Panc1 (cell line): ENCODE measurements around the gene TSPYL1. TPM values are rescaled to one million over a fixed set of nuclear protein-coding genes. Genes with fewer than 3 reads are reported as not detected.
A peak's percentile ranks its signal among the peaks of the same experiment; 100 is the strongest.

Experiments used
- ATAC-seq: fragments of 200-7000 bp; cut with Tn5 transposase; 2 replicates; pipeline ENCODE4 v1.9.1; 2020; ENCODE audit warnings: mild to moderate bottlenecking, moderate library complexity
- BruUV-seq: library from RNA; stranded (reverse); fragments of 400-500 nt; replicated peaks from 2 replicates; lab custom pipeline; 2021; lab: Mats Ljungman, UMichigan
- CTCF ChIA-PET: fragments of 300-600 bp; sonication (Branson Sonifier 250); formaldehyde crosslinking; loops from one replicate; lab custom pipeline; 2022; ENCODE audit warnings: antibody characterized with exemption; lab: Charles Lee
- POLR2A ChIA-PET: fragments of 300-600 bp; sonication (Branson Sonifier 250); formaldehyde crosslinking; loops from one replicate; lab custom pipeline; 2022; ENCODE audit warnings: antibody characterized with exemption; lab: Charles Lee
- DNase-seq: peaks from one replicate; pipeline ENCODE4 v3.0.0-alpha.2; 2010; ENCODE audit warnings: low read depth, low spot score
- H3K27ac ChIP-seq: 2 replicates; pipeline ENCODE4 v1.5.1; 2011; ENCODE audit warnings: mild to moderate bottlenecking, low read length, inconsistent platforms
- H3K27me3 ChIP-seq: fragments of 200-500 bp; sonication (Bioruptor generic); 2 replicates; pipeline ENCODE4 v1.6.0; 2014; ENCODE audit warnings: low read length, inconsistent platforms; ENCODE audit not compliant: control insufficient read depth, insufficient read depth
- H3K36me3 ChIP-seq: fragments of 200-500 bp; sonication (Bioruptor generic); 2 replicates; pipeline ENCODE4 v1.5.1; 2014; ENCODE audit warnings: inconsistent platforms, mild to moderate bottlenecking, low read length, moderate library complexity; ENCODE audit not compliant: control insufficient read depth, insufficient read depth
- H3K4me1 ChIP-seq: 2 replicates; pipeline ENCODE4 v1.5.1; 2011; ENCODE audit warnings: inconsistent platforms, mild to moderate bottlenecking, low read length, moderate library complexity; ENCODE audit not compliant: control insufficient read depth, insufficient read depth
- H3K4me3 ChIP-seq, 2 experiments: 2 replicates each; pipeline ENCODE4 v1.5.1; 2011 to 2012; ENCODE audit warnings: low read depth in 2 of 2, low read length in 2 of 2, mild to moderate bottlenecking in 2 of 2, inconsistent platforms in 1 of 2, moderate library complexity in 1 of 2
- H3K9me3 ChIP-seq: fragments of 200-500 bp; sonication (Bioruptor generic); 2 replicates; pipeline ENCODE4 v1.5.1; 2014; ENCODE audit warnings: low read depth, mild to moderate bottlenecking, inconsistent platforms, low read length, moderate library complexity; ENCODE audit not compliant: control insufficient read depth, insufficient read depth
- POLR2AphosphoS5 ChIP-seq: IDR thresholded peaks from 2 replicates; pipeline ENCODE4 v1.6.1; 2012; ENCODE audit warnings: mild to moderate bottlenecking, low read depth, low read length, moderate library complexity
- SIN3A ChIP-seq: IDR thresholded peaks from 2 replicates; pipeline ENCODE4 v1.6.1; 2012; ENCODE audit warnings: low read depth, mild to moderate bottlenecking, low read length, moderate library complexity, borderline replicate concordance; ENCODE audit not compliant: insufficient read depth
- TCF7L2 ChIP-seq: IDR thresholded peaks from 2 replicates; pipeline ENCODE4 v1.6.1; 2011; ENCODE audit warnings: mild to moderate bottlenecking, low read depth, low read length, inconsistent platforms
- in situ Hi-C: cut with HindIII; loops from 2 replicates; pipeline ENCODE4 v1.10.0; 2016; ENCODE audit warnings: low sequenced_read_pairs, low pct_unique_long_range_greater_than_20kb
- intact Hi-C: fragments of 100-400 bp; cut with micrococcal nuclease; formaldehyde crosslinking; loops from one replicate; pipeline ENCODE4 v1.10.0; 2022; ENCODE audit not compliant: unreplicated experiment
- total RNA-seq: library from RNA; stranded (reverse); gene quantifications from one replicate; pipeline ENCODE4 v1.2.1, GENCODE V29; 2021; ENCODE audit not compliant: unreplicated experiment
- TF ChIP-seq, protein P1 (sequence below), 2 experiments: IDR thresholded peaks; 2 replicates each; pipeline ENCODE4 v1.6.1; 2011 to 2012; ENCODE audit warnings: low read depth in 2 of 2, control low read depth in 1 of 2, low read length in 1 of 2, mild to moderate bottlenecking in 1 of 2, moderate library complexity in 1 of 2; ENCODE audit not compliant: insufficient read depth in 1 of 2
- TF ChIP-seq, protein P2 (sequence below): fragments of 450-650 bp; IDR thresholded peaks from 2 replicates; pipeline ENCODE4 v1.5.1; 2017; ENCODE audit warnings: mild to moderate bottlenecking

The TSPYL1 gene
- total RNA-seq, 1 experiment from 2014 or later = 103 TPM

DNA sequence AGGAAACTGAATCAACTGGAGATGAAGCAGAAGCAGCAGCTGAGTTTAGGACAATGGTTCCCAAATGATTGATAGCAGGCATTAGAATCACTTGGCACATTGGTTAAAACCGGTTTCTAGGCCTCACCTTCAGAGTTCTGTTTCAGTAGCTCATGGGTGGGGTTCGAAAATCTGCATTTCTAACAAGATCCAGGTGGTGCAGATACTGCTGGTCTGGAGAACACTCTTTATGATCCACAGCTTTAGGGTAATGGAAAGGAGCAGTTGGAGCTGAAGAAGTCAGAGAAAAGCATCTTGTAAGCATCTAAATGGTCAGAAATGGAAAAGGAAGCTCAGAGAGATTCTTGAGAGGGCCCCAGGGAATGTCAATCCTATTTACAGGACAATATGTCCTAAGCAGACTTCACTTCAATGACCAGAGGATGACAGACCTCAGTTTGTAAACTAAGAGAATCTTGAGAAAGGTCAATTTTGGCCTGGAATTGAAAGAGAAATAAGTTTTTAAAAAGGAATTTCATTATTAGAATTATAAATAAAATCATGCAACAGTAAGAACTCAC lies 8.5 kb downstream of the TSPYL1 start:
- H3K27me3 ChIP-seq = no peaks in the 10 kb centered on the region
- ChIA-PET CTCF (interaction anchor here (1.0 kb wide), 1 partner anchor 12 kb away, joined by 3 read pairs; no protein-coding TSS in a partner anchor), POLR2A (no interaction called here)
- in situ Hi-C loops (no loop called here), intact Hi-C loops (no loop called here)
- no peak overlapping the region for H3K27ac ChIP-seq
- no peaks in the 10 kb centered on the region for H3K9me3 ChIP-seq
- ATAC-seq (no peak), DNase-seq (no peak)
- H3K4me3 ChIP-seq = no peak overlapping the region
- peaks cover 7% of the 10 kb centered on the region; the same call in 1 of the 2 replicates for H3K4me1 ChIP-seq
- TF ChIP-seq TCF7L2 (no peak), SIN3A (no peak), POLR2AphosphoS5 (no peak)
- TF ChIP-seq, protein P1, sequence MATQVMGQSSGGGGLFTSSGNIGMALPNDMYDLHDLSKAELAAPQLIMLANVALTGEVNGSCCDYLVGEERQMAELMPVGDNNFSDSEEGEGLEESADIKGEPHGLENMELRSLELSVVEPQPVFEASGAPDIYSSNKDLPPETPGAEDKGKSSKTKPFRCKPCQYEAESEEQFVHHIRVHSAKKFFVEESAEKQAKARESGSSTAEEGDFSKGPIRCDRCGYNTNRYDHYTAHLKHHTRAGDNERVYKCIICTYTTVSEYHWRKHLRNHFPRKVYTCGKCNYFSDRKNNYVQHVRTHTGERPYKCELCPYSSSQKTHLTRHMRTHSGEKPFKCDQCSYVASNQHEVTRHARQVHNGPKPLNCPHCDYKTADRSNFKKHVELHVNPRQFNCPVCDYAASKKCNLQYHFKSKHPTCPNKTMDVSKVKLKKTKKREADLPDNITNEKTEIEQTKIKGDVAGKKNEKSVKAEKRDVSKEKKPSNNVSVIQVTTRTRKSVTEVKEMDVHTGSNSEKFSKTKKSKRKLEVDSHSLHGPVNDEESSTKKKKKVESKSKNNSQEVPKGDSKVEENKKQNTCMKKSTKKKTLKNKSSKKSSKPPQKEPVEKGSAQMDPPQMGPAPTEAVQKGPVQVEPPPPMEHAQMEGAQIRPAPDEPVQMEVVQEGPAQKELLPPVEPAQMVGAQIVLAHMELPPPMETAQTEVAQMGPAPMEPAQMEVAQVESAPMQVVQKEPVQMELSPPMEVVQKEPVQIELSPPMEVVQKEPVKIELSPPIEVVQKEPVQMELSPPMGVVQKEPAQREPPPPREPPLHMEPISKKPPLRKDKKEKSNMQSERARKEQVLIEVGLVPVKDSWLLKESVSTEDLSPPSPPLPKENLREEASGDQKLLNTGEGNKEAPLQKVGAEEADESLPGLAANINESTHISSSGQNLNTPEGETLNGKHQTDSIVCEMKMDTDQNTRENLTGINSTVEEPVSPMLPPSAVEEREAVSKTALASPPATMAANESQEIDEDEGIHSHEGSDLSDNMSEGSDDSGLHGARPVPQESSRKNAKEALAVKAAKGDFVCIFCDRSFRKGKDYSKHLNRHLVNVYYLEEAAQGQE (IDR thresholded peaks at IDR 0.05; ENCODE audit: insufficient read depth in 1 of 2, low read depth in 2 of 2, low read length in 1 of 2) = no peak
- TF ChIP-seq, protein P2, sequence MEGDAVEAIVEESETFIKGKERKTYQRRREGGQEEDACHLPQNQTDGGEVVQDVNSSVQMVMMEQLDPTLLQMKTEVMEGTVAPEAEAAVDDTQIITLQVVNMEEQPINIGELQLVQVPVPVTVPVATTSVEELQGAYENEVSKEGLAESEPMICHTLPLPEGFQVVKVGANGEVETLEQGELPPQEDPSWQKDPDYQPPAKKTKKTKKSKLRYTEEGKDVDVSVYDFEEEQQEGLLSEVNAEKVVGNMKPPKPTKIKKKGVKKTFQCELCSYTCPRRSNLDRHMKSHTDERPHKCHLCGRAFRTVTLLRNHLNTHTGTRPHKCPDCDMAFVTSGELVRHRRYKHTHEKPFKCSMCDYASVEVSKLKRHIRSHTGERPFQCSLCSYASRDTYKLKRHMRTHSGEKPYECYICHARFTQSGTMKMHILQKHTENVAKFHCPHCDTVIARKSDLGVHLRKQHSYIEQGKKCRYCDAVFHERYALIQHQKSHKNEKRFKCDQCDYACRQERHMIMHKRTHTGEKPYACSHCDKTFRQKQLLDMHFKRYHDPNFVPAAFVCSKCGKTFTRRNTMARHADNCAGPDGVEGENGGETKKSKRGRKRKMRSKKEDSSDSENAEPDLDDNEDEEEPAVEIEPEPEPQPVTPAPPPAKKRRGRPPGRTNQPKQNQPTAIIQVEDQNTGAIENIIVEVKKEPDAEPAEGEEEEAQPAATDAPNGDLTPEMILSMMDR = no peak
- no peaks in the 10 kb centered on the region; the same call in none of the 2 replicates for H3K36me3 ChIP-seq
- BruUV-seq = no TSS peak

DNA sequence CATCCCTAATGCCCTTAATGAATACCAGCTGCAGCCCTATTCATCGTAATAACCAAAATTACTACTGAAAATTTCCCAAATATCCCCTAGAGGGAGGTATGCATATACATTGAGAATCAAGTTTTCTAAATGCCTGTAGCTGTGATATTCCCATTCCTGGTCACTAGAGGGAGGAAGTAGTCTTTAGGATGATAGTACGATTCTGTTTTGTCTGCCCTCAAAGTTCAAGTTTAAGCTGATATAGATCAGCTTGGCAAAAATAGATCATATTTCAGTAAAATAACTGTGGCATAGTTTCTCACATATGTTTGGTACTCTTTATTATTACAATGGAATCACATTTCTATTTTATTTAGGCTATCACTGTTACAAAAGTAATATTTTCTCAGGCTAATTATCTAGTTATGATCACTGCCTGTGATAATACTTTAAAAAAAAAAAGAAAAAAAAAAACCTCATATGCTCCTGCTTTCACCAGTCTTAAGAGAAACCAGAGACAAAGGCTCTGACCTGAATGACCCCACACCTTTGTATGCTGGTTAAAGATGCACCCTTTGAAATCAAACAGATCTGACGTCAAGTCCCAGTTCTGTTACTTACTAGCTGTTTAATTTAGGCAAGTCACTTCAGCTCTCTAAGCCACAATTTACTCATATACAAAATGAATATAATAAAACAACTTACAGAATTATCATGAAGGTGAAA lies 11.0 kb downstream of the TSPYL1 start:
- DNase-seq = peak; percentile 67
- Histone ChIP-seq H3K27ac (no peak overlapping the region), H3K36me3 (no peaks in the 10 kb centered on the region; the same call in none of the 2 replicates), H3K4me3 (no peak overlapping the region), H3K4me1 (no peaks in the 10 kb centered on the region), H3K27me3 (no peaks in the 10 kb centered on the region), H3K9me3 (no peaks in the 10 kb centered on the region)
- peak; percentile 94 for ATAC-seq
- intact Hi-C loops = no loop called here
- no TSS peak for BruUV-seq
- POLR2A ChIA-PET = no interaction called here
- TF ChIP-seq, protein P2 = peak; percentile 93; the same call in 1 of the 2 replicates
- TF ChIP-seq, protein P1 (IDR thresholded peaks at IDR 0.05; ENCODE audit: insufficient read depth in 1 of 2, low read depth in 2 of 2, low read length in 1 of 2) = no peak
- CTCF ChIA-PET = interaction anchor here (0.6 to 1.9 kb wide), 11 partner anchors 9 to 304 kb away, joined by 3 to 9 read pairs (median 5); partner anchors contain the start of gene TSPYL1
- in situ Hi-C loops = no loop called here
